Measurements from ENCODE around the gene FNDC11.
"Not testable (repeated sequence)": the region's sequence is repeated elsewhere in the genome, so short reads cannot be mapped to it uniquely, and the experiment has no call there.

Gene FNDC11

DNA sequence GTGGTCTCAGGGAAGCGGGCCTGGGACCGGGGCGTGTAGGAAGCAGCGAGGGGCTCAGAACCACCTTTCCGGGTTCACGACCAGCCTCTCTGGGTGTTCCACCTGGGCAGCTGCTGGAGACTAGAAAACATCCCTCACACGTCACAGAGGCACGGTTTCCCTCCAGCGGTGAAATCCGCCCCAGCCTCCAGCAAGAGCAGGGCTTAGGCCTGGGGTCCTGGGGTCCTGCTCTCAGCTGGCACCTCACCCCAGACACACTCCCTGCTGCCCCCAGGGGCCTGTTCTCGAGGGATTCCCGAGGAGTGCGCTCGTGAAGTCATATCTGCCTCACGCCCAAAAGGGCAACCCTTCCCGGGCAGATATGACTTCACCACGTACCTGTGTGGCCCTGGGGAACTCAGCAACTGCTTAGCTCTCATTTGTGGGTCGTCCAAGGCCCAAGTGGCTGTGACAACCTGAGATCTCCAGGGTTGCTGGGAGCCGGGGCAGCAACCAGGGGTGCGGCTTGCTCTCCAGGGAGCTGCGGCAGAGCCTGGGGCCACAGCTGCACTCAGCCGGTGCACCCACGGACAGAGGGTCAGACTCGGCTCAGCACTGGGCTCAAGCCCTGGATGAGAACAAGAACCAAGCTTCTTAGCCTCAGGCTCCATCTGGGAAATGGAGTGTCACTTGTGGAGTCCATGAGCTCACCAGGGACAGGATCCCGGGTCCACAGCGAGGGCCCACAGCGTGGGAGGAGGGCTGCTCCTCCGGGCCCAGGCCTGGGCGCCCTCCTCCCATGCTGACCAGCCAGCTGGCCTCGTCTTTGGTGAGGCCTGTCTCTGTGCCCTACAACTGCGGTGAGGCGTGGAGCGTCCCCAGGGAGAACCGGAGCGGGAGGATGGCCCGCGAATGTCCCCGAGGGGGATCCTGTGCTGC lies 661 bp downstream of the FNDC11 start:
- no peak for DNase-seq (ENCODE audit: low read depth)

DNA sequence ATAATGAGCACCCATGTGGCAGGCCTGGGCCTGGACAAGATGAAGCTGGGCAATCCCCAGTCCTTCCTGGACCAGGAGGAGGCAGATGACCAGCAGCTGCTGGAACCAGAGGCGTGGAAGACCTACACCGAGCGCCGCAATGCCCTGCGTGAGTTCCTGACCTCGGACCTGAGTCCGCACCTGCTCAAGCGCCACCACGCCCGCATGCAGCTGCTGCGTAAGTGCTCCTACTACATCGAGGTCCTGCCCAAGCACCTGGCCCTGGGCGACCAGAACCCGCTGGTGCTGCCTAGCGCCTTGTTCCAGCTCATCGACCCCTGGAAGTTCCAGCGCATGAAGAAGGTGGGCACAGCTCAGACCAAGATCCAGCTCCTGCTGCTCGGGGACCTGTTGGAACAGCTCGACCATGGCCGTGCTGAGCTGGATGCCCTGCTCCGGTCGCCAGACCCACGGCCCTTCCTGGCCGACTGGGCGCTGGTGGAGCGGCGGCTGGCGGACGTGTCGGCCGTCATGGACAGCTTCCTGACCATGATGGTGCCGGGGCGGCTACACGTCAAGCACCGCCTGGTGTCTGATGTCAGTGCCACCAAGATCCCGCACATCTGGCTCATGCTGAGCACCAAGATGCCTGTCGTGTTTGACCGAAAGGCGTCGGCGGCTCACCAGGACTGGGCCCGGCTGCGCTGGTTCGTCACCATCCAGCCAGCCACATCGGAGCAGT lies 1.9 kb downstream of the FNDC11 start:
- no peak for DNase-seq (ENCODE audit: low read depth)

DNA sequence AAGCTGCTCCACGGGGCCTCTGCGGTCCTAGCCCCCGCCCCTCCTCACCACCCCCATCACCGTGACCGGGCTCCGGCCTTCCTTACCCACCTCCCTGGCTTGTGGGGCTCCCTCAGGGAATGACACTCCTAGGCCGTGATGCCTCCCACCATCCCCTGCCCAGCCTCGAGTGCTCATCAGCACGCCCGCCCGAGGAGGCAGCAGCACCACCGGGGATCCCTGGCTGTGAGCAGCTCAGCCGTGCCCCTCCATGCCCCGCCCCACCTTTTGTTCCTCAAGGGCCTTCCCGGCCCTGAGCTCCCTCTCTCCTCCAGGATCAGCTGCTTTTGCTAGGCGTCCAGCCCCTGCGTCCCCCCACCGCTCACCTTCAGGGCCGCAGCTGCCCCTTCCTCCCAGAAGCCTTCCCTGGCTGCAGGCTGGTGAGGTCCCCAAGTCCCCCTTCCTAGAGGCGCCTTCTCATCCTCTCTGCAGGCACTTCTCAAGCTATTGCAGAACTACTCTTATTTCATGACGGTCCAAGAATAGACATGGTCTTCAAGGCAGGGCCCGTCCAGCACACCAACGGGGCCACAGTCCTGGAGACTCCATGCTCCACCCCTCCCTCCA lies 3.0 kb downstream of the FNDC11 start:
- DNase-seq (ENCODE audit: low read depth), result no peak

DNA sequence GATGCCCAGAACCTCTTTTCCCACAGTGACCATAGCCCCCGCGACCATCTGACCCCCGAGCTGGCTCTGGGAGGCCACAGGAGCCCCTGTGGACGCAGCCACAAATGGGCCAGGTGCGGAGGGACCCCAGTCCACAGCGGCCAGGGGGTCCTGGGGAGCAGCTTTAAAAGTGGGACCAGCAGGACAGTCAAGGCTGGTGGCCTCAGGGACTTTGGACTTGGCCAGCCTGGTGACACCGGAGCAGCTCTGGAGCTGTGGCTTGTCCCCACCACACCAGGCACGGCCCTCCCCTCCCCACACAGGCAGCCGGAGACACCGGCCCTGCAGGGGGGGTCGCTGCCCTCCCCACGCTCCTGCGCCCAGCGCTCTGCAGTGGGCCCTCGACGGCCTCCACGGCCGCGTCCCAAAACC lies 3.5 kb downstream of the FNDC11 start:
- DNase-seq (ENCODE audit: low read depth), result no peak

DNA sequence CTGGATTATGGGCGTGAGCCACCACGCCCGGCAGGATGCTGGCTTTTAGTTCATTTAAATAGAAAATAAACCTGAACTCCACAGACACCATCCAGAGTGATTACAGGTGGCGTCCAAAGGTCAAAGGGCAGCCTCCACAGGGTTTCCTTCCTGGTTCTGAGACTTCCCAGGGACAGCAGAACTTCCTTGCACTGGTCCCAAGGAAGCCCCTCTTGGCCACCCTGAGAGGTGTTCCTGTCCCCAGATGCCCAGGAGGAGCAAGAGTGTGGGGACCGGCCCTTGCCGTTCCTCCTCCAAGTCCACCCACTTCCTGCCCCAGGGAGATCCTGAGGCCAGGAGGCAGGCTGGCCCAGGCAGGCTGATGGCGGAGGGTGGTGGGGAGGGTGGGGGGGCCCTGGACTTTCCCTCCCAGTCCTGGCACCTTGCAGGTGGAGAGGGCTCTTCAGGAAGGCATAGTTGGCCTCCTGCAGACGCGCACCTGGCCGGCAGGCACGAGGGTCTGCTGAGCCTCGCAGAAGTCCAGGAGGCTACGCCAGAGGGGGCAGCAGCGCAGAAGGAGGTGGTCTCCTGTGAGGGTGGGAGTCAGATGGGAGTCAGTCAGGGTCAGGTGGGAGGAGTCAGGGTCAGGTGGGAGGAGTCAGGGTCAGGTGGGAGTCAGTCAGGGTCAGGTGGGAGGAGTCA lies 5.0 kb downstream of the FNDC11 start:
- no peak for DNase-seq (ENCODE audit: low read depth)

DNA sequence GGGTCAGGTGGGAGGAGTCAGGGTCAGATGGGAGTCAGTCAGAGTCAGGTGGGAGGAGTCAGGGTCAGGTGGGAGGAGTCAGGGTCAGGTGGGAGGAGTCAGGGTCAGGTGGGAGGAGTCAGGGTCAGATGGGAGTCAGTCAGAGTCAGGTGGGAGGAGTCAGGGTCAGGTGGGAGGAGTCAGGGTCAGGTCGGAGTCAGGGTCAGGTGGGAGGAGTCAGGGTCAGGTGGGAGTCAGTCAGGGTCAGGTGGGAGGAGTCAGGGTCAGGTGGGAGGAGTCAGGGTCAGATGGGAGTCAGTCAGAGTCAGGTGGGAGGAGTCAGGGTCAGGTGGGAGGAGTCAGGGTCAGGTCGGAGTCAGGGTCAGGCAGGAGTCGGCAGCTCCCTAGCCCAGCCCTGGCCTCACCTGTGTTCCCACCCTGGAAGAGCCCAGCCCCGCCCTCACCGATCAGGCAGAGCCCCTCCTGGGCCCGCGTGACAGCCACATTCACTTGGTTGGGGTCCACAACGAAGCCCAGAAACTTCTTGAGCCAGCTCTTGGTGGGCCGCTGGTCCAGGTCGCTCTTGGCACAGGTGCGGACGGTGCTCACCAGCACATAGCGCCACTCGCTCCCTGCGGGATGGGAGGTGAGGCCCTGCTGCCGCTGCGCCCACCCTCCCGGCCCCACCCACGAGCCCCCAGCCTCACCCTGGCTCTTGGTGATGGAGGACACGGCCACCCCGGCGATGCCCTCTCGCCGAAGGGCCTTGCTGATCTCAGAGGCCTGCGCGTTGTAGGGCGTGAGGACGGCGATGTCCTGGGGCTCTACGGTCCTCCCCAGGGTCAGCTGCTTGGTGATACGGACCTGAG lies 5.8 kb downstream of the FNDC11 start:
- DNase-seq (ENCODE audit: low read depth), result not testable (repeated sequence)

DNA sequence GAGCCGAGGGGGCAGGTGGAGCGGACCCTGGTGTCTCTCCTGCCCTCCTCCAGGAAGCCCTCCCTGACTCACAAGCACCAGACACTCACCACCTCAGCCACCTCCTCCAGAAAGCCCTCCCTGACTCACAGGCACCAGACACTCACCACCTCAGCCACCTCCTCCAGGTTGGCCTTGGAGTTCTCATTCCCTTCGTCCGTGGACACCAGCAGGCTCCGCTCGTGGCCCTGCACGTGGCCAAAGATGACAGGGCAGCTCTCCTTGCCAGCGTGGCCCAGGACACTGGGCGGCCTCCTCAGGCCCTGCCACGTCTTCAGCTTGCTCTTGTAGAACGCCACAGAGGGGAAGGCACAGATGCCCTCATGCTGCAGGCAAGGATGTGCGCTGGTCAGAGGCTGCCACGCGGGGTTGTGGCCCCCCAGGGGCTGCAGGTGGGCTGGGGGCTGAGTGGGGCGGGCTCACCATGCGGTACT lies 6.4 kb downstream of the FNDC11 start:
- DNase-seq (ENCODE audit: low read depth), result no peak

DNA sequence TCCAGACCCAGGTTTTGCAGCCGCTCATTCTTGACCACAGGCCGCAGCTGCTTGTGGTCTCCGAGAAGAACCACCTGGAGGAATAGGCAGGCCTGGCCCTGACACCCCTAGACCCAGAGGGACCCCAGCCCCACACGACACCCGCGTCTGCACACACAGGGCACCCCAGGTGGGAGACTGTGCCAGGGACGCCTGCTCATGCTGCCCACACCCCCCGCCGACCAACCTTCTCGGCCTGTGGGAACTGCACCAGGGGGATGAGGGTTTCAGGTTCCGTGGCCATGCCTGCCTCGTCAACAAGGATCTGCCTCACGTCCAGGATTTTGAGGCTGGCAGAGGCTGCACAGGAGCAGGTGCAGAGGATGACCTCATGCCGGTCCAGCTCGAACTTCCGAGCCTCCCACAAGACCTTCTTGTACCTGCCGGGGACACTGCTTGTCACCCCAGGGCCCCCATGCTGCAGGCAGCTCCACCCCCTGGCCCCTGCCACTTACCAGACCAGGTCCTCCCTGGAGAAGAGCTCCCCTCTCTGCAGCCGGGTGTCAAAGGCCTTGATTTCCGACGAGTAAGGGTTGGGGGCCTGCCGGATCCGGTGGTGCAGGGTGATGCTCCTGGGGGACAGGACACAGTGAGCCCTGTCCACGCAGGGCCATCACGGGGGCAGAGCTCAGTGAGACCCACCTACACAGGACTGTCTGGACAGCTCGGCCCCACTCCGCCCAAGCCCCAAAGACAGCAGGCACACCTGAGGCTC lies 7.1 kb downstream of the FNDC11 start:
- DNase-seq (ENCODE audit: low read depth), result no peak

DNA sequence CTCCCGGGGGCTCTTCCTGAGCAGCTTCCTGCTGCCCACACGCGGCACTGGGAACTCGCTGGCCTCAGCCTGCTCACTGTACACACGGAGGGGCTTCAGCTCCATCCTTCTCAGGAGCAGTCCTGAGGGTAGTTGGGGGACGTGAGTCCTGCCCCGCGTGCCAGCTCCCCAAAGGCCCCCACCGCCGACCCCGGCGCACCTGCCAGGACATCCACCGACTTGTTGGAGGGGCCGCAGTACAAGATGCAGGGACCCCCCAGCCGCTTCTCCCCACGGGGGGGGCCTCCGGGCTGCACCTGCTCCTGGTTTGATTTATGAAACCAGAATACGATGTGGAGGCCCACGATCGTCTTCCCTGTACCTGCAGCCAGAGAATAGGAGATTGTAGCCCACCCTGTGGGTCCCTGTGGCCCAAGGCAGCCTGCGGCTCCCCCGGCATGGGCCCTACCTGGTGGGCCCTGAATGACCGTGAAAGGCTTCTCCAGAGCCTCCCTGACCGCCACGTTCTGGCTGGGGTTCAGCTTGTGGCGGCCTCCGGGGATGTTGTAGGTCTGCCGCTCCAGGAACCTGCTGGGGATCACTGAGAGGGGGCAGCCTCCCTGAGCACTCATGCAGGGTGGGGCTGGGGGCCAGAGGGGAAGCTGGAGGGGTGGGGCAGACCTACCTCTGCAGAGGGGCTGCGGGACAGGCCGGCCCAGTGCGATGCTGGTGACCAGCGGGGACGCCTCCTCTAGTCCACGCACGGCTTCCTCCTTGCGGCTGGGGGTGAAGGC lies 7.9 kb downstream of the FNDC11 start:
- DNase-seq (ENCODE audit: low read depth), result no peak

DNA sequence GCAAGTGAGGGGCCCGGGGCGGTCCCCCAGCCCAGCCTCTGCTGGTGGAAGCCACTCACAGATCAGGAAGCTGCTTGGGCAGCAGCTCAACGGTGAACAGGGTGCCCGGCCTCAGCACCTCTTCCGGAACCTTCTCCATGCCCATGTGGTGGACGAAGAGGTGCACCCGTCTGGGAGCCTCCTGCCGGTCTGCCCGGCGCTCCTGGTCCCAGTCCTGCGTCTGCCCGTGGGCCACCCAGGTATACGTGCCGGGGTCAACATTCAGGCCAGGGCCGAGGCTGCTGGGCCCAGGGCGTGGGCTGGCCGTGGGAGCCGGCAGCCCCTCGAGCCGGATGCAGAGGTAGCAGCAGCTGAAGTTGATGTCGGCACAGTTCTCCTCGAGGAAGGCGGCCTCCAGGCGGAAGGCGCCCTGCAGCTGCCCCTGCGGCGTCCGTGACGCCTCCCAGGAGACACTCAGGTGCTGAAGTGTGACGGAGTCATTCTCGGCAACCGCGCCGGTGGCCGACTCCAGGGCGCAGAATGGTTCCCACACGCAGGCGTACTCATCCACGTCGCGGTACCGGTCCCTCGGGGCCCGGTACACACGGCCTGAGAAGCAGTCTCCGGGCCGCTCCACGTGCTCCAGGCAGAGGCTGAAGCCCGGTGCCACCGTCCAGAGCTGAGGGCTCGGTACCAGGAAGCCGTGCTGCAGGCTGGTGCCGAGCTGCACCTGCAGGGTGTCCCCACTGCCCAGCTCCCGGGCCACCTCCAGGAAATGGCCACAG lies 8.7 kb downstream of the FNDC11 start:
- no peak for DNase-seq (ENCODE audit: low read depth)

DNA sequence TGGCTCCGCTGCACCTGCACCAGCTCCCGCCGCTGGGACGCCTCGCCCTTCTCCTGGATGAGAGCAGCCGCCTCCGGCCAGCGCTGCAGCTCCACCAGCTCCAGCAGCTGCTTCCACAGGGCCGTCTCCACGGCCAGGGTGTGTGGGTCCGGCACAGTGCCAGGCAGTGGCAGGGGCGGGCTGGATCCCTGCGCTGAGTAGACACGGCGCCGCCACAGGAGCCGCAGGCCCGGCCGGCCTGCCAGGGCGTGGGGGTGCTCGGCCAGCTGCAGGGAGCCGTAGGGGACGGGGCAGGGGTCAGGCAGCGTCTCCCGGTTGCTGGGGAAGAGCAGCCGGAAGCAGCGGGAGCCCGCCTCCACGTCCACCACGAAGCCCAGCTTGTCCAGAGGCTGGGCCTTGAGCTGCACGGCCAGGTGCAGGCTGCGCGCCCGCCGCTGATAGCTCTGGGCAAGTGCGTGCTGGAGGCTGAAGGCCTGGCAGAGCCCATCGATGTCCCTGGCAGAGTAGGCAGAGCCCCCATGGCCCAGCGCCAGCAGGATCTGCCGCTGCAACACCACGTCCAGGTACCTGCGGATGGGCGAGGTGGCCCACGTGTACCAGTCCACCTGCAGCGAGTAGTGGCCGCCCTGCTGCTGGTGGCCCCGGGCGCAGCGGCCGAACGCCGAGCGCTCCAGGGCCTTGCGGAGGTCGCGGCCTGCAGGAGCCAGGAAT lies 9.4 kb downstream of the FNDC11 start:
- no peak for DNase-seq (ENCODE audit: low read depth)

DNA sequence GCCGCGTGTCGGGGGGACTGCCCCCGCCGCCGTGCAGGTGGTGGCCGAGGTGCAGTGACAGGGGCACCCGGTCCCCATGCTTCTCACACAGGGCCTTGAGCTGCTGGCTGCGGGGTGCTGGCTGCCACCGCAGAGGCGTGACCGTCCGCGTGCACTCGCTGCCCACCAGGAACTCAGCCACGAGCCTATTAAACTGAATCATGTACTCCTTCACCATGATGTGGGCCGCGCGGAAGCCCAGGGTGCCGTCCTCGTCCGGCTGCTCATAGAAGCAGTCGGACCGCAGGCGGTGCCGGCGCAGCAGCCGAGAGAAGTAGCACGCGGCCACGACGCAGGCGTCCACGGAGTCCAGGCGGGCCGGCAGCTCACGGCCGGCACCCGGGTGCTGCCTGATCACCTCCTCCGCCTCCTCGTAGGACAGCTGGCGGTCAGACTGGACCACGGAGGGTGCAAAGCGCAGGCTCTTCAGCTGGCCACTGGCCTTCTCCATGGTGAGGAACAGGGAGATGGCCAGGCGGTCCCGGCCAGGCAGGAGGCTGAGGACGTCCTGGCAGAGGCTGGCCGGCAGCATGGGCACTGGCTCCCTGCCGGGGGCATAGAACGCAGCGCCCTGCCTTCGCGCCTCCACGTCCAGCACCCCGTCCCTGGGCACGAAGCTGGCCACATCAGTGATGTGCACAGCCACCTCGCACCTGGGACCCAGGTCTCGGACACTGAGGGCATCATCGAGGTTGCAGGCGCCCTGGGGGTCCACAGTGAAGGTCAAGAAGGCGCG lies 10.3 kb downstream of the FNDC11 start:
- DNase-seq (ENCODE audit: low read depth), result no peak

DNA sequence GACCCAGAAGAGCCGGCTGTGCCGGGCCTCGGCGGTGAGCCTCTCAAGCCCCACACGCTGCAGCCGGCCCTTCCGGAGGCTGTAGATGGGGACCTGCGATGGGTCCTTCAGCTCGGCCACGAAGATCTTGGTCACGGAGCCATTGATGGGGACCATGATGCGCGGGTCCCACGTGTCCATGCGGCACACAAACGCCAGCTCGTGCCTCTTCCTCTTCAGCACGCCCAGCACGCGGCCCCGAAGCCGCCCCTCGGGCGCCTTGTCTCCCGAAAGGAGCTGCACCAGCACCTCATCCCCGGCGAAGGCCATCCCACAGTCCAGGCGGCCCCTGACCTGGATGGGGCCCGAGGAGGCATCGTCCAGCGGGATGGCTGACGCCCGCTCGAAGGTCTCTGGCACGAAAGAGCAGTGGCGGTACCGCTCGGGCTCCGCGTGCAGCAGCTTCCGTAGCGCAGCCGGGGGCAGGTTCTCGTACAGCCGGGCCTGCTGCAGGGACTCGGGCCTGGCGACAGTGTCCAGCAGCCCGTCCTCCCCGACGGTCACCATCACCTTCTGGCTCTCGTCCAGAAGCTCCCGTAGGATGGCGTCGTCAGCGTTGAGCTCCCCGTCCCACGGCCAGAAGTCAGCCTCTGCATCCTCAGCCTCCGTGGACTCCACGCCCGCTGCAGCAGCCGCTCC lies 11.2 kb downstream of the FNDC11 start:
- no peak for DNase-seq (ENCODE audit: low read depth)

DNA sequence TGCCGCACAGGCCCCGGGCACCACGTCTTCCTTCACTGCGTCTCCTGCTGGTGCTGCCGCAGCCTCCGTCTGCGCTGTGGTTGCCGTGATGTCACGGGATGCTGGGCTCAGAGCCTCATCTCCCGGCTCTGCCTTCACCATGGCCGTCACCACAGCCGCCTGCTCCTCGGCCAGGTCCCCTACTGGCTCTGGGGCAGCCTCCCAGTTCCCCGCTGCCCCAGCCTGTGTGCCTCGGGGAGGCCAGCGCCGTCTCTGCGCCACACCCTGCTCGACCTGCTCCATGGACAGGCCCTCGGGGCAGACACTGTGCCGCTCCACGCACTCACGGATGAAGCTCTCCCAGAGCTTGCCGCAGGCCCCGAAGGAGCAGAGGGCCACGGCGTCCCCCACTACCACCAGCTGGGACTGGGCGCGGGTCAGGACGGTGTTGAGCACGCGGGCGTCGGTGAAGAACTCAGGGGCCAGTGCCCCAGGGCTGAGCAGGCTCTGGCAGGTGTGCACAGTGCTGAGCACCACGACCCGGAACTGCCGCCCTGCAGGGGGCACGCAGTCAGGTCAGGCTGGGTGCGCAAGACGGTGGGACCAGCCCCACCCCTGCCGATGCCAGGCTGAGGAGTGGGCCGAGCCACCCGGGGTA lies 11.9 kb downstream of the FNDC11 start:
- no peak for DNase-seq (ENCODE audit: low read depth)

DNA sequence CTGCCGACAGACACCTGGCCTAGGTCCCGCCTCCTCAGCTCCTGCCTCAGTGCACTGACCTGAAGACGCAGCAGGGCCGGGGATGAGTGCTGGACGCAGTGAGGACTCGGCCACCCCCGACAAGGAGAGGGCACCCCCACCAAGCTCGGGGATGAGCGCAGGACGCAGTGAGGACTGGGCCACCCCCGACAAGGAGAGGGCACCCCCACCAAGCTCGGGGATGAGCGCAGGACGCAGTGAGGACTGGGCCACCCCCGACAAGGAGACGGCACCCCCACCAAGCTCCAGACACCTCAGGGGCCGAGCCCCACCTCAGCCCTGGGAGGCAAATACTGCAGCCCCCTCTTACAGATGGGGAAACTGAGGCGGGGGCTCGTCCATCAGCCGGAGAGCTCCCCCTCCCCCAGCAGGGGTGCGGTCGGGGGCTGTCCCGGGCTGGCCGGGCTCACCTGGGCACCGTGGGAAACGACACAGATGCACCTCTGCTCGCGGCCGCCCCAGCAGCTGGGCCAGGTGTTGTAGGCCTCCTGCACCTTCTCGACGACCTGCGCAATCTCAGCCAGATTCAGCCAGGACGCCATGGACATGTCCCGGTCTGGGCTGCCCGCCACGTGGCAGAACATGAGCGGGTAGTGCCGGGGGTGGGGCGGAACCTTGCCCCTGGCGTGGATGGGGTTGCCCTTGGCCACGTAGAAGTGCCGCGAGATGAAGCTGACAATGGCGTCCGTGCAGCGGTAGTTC lies 12.6 kb downstream of the FNDC11 start:
- DNase-seq (ENCODE audit: low read depth), result no peak

DNA sequence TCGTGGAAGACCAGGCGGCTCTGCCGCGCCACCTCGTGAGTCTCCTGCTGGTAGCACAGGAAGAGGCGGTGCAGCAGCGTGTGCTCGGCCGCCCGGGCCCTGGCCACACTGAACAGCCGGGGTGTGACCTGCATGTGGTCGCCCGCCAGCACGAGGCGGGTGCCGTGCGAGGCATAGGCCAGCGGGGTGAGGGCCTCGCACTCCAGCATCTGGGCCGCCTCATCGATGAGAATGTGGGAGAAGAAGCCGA lies 13.1 kb downstream of the FNDC11 start:
- no peak for DNase-seq (ENCODE audit: low read depth)

Data from activated T-helper 1 cell treated with Interleukin-2 at 50 U/mL for 16 hours (primary cell).